Measurements from ENCODE around the gene SHOC2. TPM values are rescaled to one million over a fixed set of nuclear protein-coding genes. Genes with fewer than 3 reads are reported as not detected.

The SHOC2 gene
- total RNA-seq, 1 experiment from 2014 or later = 59.8 TPM

- no TSS peak for BruUV-seq (replicated peaks)
- CTCF ChIA-PET = interaction anchor here (0.7 kb wide), 1 partner anchor 221 kb away, joined by 3 read pairs; no protein-coding TSS in a partner anchor
- Mint-ChIP-seq H3K36me3 (ENCODE audit: insufficient read depth, unreplicated experiment) (peaks cover 26% of the 10 kb centered on the region), H3K27me3 (ENCODE audit: insufficient read depth, unreplicated experiment) (no peaks in the 10 kb centered on the region), H3K4me1 (ENCODE audit: insufficient read depth, unreplicated experiment) (peaks cover 4% of the 10 kb centered on the region), H3K4me3 (ENCODE audit: unreplicated experiment) (no peak overlapping the region), H3K9me3 (ENCODE audit: unreplicated experiment) (no peaks in the 10 kb centered on the region), H3K27ac (ENCODE audit: low read depth, unreplicated experiment) (no peak overlapping the region)
- intact Hi-C loops (cut with micrococcal nuclease) = no loop called here
- POLR2A ChIA-PET = no interaction called here
- DNase-seq (ENCODE audit: unreplicated experiment) = no peak
- TF ChIP-seq CTCF (IDR thresholded peaks at IDR 0.05; ENCODE audit: unreplicated experiment) = no peak
Measured at GRCh38 chr10:110983466-110983865, 64.1 kb downstream of the SHOC2 start.

DNA sequence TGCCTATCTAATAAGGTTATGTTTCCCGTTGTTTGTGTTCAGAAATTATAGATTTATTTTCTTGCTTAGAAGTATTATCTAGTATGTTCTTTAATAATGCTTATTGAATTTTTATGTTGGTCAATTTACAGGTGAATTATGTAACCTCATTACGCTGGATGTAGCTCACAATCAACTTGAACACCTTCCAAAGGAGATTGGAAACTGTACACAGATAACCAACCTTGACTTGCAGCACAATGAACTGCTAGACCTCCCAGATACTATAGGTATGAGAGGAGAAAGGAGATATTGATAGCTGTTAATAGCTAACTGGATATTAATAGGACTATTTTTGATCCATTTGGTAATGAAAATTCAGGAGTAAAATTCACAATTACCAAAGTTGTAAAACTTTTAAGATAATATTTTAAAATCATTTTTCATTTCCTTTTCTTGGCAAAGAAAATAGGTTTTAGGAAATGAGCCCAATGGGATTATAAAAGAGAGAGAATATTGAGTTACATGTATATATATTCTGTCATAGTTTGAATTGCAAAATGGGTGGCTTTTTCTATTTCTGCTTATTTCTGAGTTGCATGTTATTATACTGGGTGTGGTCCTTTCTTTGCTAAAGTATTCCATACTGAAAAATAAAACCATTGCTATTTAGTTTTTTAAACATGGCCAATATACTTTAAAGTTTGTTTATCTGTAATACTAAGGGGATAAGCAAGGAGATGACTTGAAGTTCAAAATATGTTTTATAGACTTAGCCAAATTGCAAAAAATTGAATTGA lies 66.3 kb downstream of the SHOC2 start:
- no peak for DNase-seq (ENCODE audit: unreplicated experiment)
- no peak for TF ChIP-seq CTCF (IDR thresholded peaks at IDR 0.05; ENCODE audit: unreplicated experiment)
- peaks cover 13% of the 10 kb centered on the region for H3K4me1 Mint-ChIP-seq (ENCODE audit: insufficient read depth, unreplicated experiment)
- ChIA-PET POLR2A (interaction anchor here (1.1 kb wide), 1 partner anchor 10 kb away, joined by 3 read pairs; no protein-coding TSS in a partner anchor), CTCF (no interaction called here)
- no peak overlapping the region for H3K27ac Mint-ChIP-seq (ENCODE audit: low read depth, unreplicated experiment)
- intact Hi-C loops (cut with micrococcal nuclease) = no loop called here
- H3K9me3 Mint-ChIP-seq (ENCODE audit: unreplicated experiment) = no peaks in the 10 kb centered on the region
- H3K4me3 Mint-ChIP-seq (ENCODE audit: unreplicated experiment) = no peak overlapping the region
- no peaks in the 10 kb centered on the region for H3K27me3 Mint-ChIP-seq (ENCODE audit: insufficient read depth, unreplicated experiment)
- BruUV-seq (replicated peaks) = no TSS peak
- H3K36me3 Mint-ChIP-seq (ENCODE audit: insufficient read depth, unreplicated experiment) = peaks cover 27% of the 10 kb centered on the region

DNA sequence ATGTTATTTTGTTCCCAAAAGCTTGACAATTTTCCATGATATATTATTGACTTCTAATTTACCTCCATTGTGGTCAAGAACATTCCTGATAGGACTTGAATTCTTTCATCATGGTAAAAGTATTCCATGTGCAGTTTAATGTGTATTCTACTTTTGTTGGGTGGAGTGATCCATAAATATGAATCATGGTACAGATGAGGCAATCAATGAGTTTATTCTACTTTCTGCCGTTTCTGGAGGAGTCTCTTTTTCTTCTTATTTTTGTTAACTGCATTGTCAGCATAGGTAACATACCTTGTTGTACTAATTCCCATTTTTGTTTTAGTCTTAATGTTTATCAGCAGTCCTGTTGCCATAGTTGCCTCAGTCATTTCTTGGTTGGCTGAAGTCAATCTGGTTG lies 69.6 kb downstream of the SHOC2 start:
- intact Hi-C loops (cut with micrococcal nuclease) = no loop called here

More for the DNA sequence above, 69.6 kb downstream of the SHOC2 start:
- Mint-ChIP-seq H3K4me3 (ENCODE audit: unreplicated experiment) (no peak overlapping the region), H3K27ac (ENCODE audit: low read depth, unreplicated experiment) (peak overlapping the region; percentile 54), H3K27me3 (ENCODE audit: insufficient read depth, unreplicated experiment) (no peaks in the 10 kb centered on the region), H3K36me3 (ENCODE audit: insufficient read depth, unreplicated experiment) (peaks cover 20% of the 10 kb centered on the region), H3K4me1 (ENCODE audit: insufficient read depth, unreplicated experiment) (peaks cover 19% of the 10 kb centered on the region), H3K9me3 (ENCODE audit: unreplicated experiment) (no peaks in the 10 kb centered on the region)
- ChIA-PET POLR2A (interaction anchor here (0.6 to 0.8 kb wide), 3 partner anchors 28 to 1371 kb away, joined by 3 to 4 read pairs (median 3); no protein-coding TSS in a partner anchor), CTCF (interaction anchor here (0.6 to 0.7 kb wide), 2 partner anchors 241 to 1151 kb away, joined by 3 read pairs; no protein-coding TSS in a partner anchor)
- peak; percentile 10 for DNase-seq (ENCODE audit: unreplicated experiment)
- no peak for TF ChIP-seq CTCF (IDR thresholded peaks at IDR 0.05; ENCODE audit: unreplicated experiment)
- no TSS peak for BruUV-seq (replicated peaks)
